Dedifferentiated amniotic fluid mesenchymal stem cell (primary cell): ENCODE data around the gene SPATA12.
"Not testable (repeated sequence)": the region's sequence is repeated elsewhere in the genome, so short reads cannot be mapped to it uniquely, and the experiment has no call there.

Source experiments
- DNase-seq: peaks from one replicate; pipeline ENCODE4 v3.0.0-alpha.2; 2016; ENCODE audit errors: extremely low spot score

Gene SPATA12

DNA sequence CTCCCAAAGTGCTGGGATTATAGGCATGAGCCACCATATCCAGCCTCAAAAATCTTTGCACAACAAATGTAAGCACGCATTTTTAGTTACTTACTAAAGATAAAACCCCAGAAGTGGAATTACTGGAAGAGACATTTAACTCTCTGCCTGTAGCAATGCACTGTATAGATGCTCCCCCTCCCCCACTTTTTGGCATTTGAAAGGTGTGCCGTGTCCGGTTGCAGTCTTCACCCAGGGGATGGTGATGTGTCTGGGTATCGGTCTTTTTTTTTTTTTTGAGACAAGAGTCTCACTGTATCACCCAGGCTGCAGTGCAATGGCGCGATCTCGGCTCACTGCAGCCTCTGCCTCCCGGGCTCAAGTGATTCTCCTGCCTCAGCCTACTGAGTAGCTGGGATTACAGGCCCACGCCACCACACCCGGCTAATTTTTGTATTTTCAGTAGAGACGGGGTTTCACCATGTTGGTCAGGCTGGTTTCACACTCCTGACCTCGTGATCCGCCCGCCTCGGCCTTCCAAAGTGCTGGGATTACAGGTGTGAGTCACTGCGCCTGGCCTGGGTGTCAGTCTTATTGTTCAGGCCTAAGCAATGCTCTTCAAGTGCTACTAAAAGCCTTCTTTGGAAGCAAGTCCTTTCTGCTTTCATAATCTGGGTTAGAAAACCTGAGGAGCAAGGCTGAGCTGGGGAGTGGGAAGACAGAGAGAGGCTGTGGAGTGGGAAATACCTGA lies 23.0 kb downstream of the SPATA12 start:
- not testable (repeated sequence) for DNase-seq

DNA sequence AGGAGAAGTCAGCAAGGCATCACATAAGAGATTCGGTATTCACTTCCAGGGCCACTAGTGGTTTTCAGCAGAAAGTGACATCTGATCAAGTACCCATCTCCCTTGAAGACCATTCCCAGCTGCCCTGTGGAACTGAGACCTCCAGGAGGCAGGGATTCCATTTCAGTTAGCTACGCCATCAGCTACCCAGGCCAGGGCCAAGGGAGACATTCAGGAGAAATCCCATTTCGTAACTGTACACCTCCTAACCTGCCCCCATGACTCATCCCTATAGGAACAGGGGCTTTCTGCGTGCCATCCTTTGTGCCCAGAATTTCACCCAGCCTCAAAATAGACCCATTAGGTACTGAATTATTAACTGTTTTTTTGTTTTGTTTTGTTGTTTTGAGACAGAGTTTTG lies 24.7 kb downstream of the SPATA12 start:
- no peak for DNase-seq

DNA sequence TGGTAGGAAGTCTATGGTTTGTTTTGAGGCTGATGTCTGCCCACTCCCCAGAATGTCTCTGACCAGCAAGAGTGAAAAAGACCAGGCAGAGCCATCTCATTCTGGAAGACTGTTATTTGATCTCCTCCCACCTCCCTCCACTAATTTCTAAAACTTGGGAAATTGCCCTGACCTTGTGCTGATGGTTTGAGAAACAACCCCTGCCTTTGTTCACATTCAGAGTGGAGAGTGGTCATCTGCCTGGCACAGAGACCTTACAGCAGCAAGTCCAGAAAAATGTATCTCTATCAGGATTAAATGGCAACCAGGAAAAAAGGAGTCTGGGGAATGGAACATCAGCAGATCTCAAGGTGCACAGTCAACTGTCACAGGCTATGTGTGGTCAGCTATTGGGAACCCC lies 25.7 kb downstream of the SPATA12 start:
- DNase-seq, result no peak

DNA sequence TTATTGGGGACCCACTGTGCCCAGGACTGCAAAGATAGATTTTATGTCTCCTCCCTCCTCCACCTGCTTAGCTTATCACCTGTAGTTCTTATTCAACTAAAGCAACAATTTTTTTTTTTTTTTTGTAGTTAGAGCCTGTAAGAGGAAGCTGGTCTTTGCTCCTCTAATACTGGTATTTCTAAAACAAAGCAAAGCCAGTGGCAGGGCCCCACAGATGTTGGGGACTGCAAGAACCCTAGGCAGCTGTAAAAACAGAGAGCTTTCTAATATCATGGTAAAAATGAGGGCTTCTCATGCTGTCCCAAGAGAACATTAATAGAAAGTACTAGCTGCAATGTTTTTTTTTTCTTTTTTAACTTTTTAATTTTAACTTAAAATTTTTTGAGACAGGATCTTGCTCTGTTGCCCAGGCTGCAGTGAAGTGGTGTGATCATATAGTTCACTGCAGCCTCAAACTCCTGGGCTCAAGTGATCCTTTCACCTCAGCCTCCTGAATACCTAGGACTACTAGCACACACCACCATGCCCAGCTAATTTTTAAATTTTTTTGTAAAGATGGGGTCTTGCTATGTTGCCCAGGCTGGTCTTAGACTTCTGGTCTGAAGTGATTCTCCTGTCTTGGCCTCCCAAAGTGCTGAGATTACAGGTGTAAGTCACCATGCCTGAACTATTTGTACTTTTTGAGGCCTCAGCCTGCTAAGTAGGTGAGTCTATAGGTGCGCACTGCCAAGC lies 27.1 kb downstream of the SPATA12 start:
- DNase-seq, result no peak

DNA sequence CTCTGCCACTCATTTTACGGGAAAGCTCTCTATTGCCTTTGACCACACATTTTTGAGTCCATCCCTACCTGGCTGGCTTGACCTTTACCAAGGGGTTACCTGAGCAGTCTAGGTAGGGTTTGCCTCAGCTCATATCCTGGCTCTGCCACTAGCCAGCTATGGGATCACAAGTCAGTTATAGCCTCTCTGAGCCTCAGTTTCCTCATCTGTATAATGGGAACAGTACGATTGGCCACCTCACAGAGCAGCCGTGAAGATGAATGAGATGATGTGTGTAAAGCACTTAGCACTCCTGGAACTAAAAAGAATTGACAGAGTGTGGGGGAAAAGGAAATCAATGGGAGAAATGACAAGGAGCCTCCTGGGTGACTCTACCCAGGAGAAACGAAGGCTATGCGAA lies 28.0 kb downstream of the SPATA12 start:
- no peak for DNase-seq

GRCh38 chr3:57089043-57089442 lies 28.6 kb downstream of the SPATA12 start:
- DNase-seq, result no peak

DNA sequence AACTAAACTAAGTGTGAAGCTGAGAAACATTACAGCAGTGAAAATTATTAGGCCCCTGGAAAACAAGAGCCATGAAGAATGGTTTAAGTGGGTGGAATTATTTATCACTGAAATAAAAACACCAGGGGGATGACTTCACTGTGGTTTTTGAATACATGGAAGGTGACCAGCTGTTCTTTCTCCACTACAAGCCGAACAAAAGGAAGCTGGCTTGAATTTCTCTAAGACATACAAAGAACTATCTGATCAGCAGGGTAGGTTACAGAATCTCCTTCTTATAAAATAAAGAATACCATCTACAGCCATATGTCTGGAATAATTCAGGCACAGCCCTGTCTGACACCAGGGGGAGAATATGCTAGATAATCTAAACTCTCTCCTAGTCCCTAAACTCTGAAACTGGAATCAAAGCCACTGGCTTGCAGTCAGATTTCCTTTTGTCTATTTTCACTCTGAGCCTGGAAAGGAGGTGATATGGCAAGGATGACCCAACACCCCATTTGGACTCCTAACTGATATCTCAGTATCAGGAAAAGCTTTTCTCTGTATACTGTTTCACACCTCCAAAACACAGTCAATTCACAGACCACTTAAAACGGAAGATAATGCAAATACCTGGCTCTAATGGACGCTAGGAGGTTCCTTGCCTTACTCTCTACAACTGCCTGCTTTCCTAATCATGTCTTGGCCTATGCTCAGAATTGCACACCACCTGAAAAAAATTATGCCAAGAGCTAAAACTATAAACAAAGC lies 31.2 kb downstream of the SPATA12 start:
- DNase-seq, result peak; percentile 17

GRCh38 chr3:57093489-57093888 lies 33.0 kb downstream of the SPATA12 start:
- no peak for DNase-seq

- DNase-seq, result no peak
Measured at GRCh38 chr3:57093971-57094535, 33.6 kb downstream of the SPATA12 start.

GRCh38 chr3:57094575-57094974 lies 34.1 kb downstream of the SPATA12 start:
- DNase-seq, result peak; percentile 23

- DNase-seq, result no peak
Measured at GRCh38 chr3:57095363-57095762, 34.9 kb downstream of the SPATA12 start.

DNA sequence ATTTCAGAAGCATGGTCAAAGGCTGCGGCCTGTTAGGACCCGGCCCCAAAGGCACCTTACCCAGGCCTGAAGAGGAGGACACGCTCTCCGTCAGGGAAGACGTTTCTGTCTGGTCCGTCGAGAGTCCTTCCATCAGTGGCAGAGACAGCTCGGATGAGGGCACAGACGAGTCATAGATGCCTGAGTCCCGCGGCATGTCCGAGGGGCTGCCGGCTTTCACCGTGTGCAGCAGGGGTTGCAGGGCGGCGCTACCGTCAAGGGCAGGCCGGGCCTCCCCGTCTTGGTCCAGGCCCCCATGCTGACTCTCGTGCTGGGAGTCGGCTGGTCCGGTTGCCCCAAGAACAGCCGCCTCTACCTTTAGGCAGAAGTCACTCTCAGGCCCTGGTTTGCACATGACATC lies 37.1 kb downstream of the SPATA12 start:
- no peak for DNase-seq

- DNase-seq, result no peak
Measured at GRCh38 chr3:57098418-57099310, 38.2 kb downstream of the SPATA12 start.

DNA sequence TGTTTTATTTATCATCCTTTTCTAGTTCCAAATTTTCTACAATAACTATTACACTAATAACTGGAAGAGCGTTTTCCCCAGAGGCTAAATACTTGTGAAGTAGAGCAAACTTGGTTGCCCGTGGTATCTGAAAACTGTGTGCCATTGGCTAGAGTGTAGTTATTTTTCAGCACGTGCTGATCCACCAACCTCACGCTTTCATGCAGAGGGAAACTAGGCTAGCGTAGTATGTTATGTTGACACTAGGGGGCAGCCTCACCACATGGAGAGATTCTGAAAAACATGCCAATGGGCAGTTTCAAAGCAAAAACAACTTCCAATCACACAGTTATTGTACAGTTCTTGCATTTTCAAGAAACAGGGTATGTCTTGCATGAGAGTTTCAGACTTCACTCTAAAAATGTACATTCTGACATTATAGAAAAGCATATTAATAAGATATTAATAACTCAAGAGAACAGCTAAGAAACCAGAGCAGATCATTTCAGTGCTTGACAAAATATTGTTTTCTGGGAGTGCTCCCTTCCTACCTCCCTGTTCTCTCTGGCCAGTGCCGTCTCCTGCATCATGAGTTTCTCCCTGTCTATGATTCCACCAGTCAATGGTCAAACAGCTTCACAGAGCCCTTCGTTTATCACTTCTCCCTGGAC lies 39.7 kb downstream of the SPATA12 start:
- peak; percentile 84 for DNase-seq

GRCh38 chr3:57105585-57105984 lies 45.1 kb downstream of the SPATA12 start:
- DNase-seq, result no peak

- no peak for DNase-seq
Measured at GRCh38 chr3:57108684-57109083, 48.2 kb downstream of the SPATA12 start.

GRCh38 chr3:57109437-57110199 lies 49.2 kb downstream of the SPATA12 start:
- DNase-seq, result no peak

- no peak for DNase-seq
Measured at GRCh38 chr3:57110214-57110613, 49.8 kb downstream of the SPATA12 start.

DNA sequence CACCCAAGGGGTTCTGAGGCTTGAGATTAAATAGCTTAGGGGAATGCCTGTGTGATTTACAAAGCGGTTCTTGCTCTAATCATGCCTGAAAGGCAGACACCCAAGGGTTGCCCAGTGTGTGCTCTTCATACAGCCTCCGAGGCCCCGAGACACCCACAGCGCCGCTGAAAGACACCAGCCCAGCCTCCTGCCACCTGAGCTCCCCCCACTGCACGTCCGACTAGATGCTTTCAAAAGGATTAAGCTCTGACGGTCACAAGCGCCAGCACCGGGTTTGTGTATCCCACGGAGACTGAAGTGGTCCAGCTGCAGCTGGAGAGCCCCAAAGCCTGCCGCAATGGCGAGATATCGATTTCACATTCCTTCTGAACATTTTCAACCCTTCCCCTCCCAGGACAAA lies 50.3 kb downstream of the SPATA12 start:
- DNase-seq, result no peak

DNA sequence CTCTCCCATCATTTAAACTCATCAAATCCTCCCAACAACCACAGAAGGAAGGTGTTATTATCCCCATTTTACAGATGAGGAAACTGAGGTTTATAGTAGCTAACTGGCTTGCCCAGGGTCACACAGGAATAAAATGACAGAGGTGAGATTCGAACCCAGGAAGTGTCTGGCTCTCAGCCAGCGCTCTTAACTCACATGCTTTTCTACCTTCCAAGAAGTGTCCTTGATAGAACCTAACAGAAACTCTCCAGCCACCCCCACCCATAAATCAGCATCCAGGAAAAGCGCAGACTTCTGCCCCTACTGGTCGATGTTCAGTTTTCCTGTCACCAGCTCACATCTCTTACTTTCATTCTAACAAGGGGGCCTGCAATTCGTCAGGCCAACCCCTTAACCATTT lies 51.7 kb downstream of the SPATA12 start:
- no peak for DNase-seq
